K562 (cell line): ENCODE results near the gene A1BG. TPM values are rescaled to one million over a fixed set of nuclear protein-coding genes. Genes with fewer than 3 reads are reported as not detected.

Experiments used
- ELF2 ChIP-seq: fragments of 250-450 bp; sonication (Bioruptor Pico); IDR thresholded peaks from 2 replicates; pipeline ENCODE4 v1.5.0; 2021; ENCODE audit warnings: mild to moderate bottlenecking
- HDAC3 ChIP-seq: fragments of 450-650 bp; IDR thresholded peaks from 2 replicates; pipeline ENCODE4 v1.6.1; 2018; ENCODE audit warnings: borderline replicate concordance, mild to moderate bottlenecking, moderate library complexity; ENCODE audit not compliant: partially characterized antibody
- MAFG ChIP-seq: fragments of 450-650 bp; conservative IDR thresholded peaks from 2 replicates; pipeline ENCODE4 v1.6.1; 2016; ENCODE audit warnings: missing genetic modification characterization, missing compliant biosample characterization
- PHF8 ChIP-seq: fragments of 200-600 bp; sonication (generic); IDR thresholded peaks from 2 replicates; pipeline ENCODE4 v1.6.1; 2012; ENCODE audit warnings: mixed run types, mild to moderate bottlenecking, inconsistent platforms, low read length, moderate library complexity, borderline replicate concordance
- POLR2G ChIP-seq: fragments of 200-400 bp; formaldehyde crosslinking; IDR thresholded peaks from 2 replicates; pipeline ENCODE4 v1.6.1; 2017; ENCODE audit warnings: low read depth, mild to moderate bottlenecking, antibody characterized with exemption, low read length, moderate library complexity
- RB1 ChIP-seq: fragments of 450-650 bp; IDR thresholded peaks from 2 replicates; pipeline ENCODE4 v1.6.1; 2017; ENCODE audit warnings: low read depth, mild to moderate bottlenecking
- RBM22 ChIP-seq: fragments of 200-400 bp; formaldehyde crosslinking; IDR thresholded peaks from 2 replicates; pipeline ENCODE4 v1.6.1; 2018; ENCODE audit warnings: low read length, low read depth; ENCODE audit not compliant: poor library complexity, severe bottlenecking
- RFX1 ChIP-seq: fragments of 450-650 bp; IDR thresholded peaks from 2 replicates; pipeline ENCODE4 v1.6.1; 2016; ENCODE audit warnings: mild to moderate bottlenecking, moderate library complexity
- SAP30 ChIP-seq: fragments of 200-600 bp; sonication (generic); IDR thresholded peaks from 2 replicates; pipeline ENCODE4 v1.6.1; 2012; ENCODE audit warnings: borderline replicate concordance, low read depth, mild to moderate bottlenecking, moderate library complexity, low read length, control low read depth, inconsistent platforms; ENCODE audit not compliant: insufficient read depth, poor library complexity, severe bottlenecking
- SIN3B ChIP-seq: fragments of 450-650 bp; IDR thresholded peaks from 2 replicates; pipeline ENCODE4 v1.6.1; 2017; ENCODE audit warnings: low read depth, mild to moderate bottlenecking, moderate library complexity
- SIRT6 ChIP-seq: IDR thresholded peaks from one replicate; pipeline ENCODE4 v1.6.1; 2012; ENCODE audit warnings: low read depth, mild to moderate bottlenecking, control low read depth, inconsistent platforms, low read length, moderate library complexity
- SREBF1 ChIP-seq: fragments of 150-350 bp; IDR thresholded peaks from 2 replicates; pipeline ENCODE4 v1.6.1; 2014; ENCODE audit warnings: antibody characterized with exemption, low read depth, low read length, borderline replicate concordance
- ZNF133 ChIP-seq: fragments of 250-450 bp; sonication (Bioruptor Pico); IDR thresholded peaks from 2 replicates; pipeline ENCODE4 v1.4.0; 2020; ENCODE audit warnings: mild to moderate bottlenecking
- ZNF140 ChIP-seq: fragments of 250-450 bp; sonication (Bioruptor Pico); IDR thresholded peaks from 2 replicates; pipeline ENCODE4 v1.8.0; 2021; ENCODE audit warnings: moderate library complexity, mild to moderate bottlenecking, inconsistent platforms
- ZNF263 ChIP-seq: sonication (generic); formaldehyde crosslinking; IDR thresholded peaks from 2 replicates; pipeline ENCODE4 v1.8.0; 2022; ENCODE audit warnings: mild to moderate bottlenecking, missing genetic modification reagents, borderline replicate concordance
- polyA plus RNA-seq, 8 experiments: library from polyadenylated mRNA; depleted of rRNA in 4 of 8; stranded (reverse) in 5 of 8; unstranded in 3 of 8; fragments of >200 nt; fragmentation: Nextera tagmentation in 2 of 8; fragmentation: Illumina TruSeq in 1 of 8; extraction: Ambion mirVana in 2 of 8; extraction: Trizol in 1 of 8; gene quantifications; 2 replicates each; pipeline versions ENCODE4 v1.2.1 to v1.2.3, GENCODE V29; 2011 to 2014; ENCODE audit warnings: inconsistent platforms in 1 of 8, missing spikeins in 1 of 8
- total RNA-seq, 7 experiments: library from RNA; depleted of rRNA in 6 of 7; stranded (reverse); fragments of >200 nt in 6 of 7; fragmentation: Illumina TruSeq in 2 of 7; extraction: Trizol in 2 of 7; gene quantifications; 2 replicates each; pipeline versions ENCODE4 v1.2.1 to v1.2.3, GENCODE V29; 2011 to 2021; ENCODE audit warnings: low replicate concordance in 1 of 7
- TF ChIP-seq, protein P1 (sequence below), 2 experiments: fragments of 150-350 bp in 1 of 2; IDR thresholded peaks; 2 replicates each; pipeline ENCODE4 v1.6.1; 2012 to 2016; ENCODE audit warnings: low read depth in 2 of 2, low read length in 2 of 2, mild to moderate bottlenecking in 1 of 2, moderate library complexity in 1 of 2
- TF ChIP-seq, protein P2 (sequence below): fragments of 200-800 bp; sonication (Bioruptor generic); IDR thresholded peaks from 2 replicates; pipeline ENCODE4 v1.6.1; 2017; ENCODE audit warnings: missing genetic modification characterization, missing compliant biosample characterization
- TF ChIP-seq, protein P3 (sequence below): fragments of 250-450 bp; sonication (Bioruptor Pico); IDR thresholded peaks from 2 replicates; pipeline ENCODE4 v1.8.0; 2021; ENCODE audit warnings: borderline replicate concordance, mild to moderate bottlenecking, moderate library complexity; ENCODE audit not compliant: poor library complexity, severe bottlenecking

The A1BG gene
- total and polyA plus RNA-seq, 9 of the 15 experiments (the other 6 are each of a cell fraction or from before 2014, with no cell fraction given), result 0.10 to 19.8 (median 2.6) TPM

DNA sequence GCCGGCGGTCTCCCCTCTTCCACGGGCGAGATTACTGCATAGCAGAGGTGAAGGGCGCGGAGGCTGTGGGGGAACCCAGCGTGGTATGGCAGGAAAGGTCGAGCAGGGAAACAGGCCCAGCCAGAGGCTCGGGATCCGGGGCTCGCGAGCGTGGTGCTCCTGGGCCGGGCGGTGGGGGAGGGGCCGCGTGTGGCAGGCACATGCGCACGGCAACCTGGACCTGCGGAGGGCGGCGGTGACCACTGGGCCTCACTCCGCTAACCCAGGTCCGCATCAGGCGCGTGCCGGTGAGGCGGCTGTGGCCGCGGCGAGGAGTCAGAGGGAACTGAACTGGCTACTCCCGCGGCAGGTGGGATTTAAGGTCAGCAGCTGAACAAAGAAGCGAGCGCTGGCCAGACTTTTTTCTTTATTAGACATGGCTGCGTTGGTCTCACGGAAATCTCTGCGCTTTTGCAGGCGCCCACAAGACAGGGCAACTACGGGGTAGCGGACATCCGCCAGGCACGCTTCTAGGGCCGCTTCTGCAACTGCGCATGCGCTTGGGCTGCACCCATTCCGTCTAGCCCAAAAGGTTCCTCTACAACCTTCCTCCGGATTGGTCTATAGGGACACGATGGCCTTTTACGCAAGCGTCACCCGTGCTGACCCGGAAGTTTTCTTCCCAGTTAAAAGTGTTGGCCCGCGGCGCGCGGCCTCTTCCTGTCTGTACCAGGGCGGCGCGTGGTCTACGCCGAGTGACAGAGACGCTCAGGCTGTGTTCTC is 33.5 kb upstream of the A1BG start, which contains the start of gene RPS5 (continued):
- TF ChIP-seq, protein P1, sequence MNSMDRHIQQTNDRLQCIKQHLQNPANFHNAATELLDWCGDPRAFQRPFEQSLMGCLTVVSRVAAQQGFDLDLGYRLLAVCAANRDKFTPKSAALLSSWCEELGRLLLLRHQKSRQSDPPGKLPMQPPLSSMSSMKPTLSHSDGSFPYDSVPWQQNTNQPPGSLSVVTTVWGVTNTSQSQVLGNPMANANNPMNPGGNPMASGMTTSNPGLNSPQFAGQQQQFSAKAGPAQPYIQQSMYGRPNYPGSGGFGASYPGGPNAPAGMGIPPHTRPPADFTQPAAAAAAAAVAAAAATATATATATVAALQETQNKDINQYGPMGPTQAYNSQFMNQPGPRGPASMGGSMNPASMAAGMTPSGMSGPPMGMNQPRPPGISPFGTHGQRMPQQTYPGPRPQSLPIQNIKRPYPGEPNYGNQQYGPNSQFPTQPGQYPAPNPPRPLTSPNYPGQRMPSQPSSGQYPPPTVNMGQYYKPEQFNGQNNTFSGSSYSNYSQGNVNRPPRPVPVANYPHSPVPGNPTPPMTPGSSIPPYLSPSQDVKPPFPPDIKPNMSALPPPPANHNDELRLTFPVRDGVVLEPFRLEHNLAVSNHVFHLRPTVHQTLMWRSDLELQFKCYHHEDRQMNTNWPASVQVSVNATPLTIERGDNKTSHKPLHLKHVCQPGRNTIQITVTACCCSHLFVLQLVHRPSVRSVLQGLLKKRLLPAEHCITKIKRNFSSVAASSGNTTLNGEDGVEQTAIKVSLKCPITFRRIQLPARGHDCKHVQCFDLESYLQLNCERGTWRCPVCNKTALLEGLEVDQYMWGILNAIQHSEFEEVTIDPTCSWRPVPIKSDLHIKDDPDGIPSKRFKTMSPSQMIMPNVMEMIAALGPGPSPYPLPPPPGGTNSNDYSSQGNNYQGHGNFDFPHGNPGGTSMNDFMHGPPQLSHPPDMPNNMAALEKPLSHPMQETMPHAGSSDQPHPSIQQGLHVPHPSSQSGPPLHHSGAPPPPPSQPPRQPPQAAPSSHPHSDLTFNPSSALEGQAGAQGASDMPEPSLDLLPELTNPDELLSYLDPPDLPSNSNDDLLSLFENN (IDR thresholded peaks at IDR 0.05; ENCODE audit: low read depth in 2 of 2, low read length in 2 of 2), result peak in 1 of 2 experiments; percentile 74; a peak in 1 of 4 replicates
- TF ChIP-seq, protein P2, sequence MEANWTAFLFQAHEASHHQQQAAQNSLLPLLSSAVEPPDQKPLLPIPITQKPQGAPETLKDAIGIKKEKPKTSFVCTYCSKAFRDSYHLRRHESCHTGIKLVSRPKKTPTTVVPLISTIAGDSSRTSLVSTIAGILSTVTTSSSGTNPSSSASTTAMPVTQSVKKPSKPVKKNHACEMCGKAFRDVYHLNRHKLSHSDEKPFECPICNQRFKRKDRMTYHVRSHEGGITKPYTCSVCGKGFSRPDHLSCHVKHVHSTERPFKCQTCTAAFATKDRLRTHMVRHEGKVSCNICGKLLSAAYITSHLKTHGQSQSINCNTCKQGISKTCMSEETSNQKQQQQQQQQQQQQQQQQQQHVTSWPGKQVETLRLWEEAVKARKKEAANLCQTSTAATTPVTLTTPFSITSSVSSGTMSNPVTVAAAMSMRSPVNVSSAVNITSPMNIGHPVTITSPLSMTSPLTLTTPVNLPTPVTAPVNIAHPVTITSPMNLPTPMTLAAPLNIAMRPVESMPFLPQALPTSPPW (CRISPR knock-in tag), result peak; percentile 60
- TF ChIP-seq HDAC3 (no peak), RFX1 (no peak), MAFG (tag) (no peak), ZNF263 (CRISPR knock-in tag) (peak; percentile 75; the same call in 1 of the 2 replicates), SIN3B (0 out of 2 replicates have a peak, but pooled peaks have one; percentile 64), RB1 (peak; percentile 75), SREBF1 (peak; percentile 56; the same call in 1 of the 2 replicates), SIRT6 (no peak), ZNF133 (CRISPR knock-in tag) (no peak), RBM22 (peak; percentile 85), ELF2 (peak; percentile 93), ZNF140 (no peak), SAP30 (peak; percentile 82), PHF8 (peak; percentile 85; the same call in 1 of the 2 replicates), POLR2G (peak; percentile 96)
- TF ChIP-seq, protein P3, sequence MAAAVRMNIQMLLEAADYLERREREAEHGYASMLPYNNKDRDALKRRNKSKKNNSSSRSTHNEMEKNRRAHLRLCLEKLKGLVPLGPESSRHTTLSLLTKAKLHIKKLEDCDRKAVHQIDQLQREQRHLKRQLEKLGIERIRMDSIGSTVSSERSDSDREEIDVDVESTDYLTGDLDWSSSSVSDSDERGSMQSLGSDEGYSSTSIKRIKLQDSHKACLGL (CRISPR knock-in tag), result peak; percentile 91
